ENCODE results near the gene ERN1.

Gene ERN1

GRCh38 chr17:64138441-64138840 lies 8.5 kb upstream of the ERN1 start (continued):
- no peak for TF ChIP-seq ZSCAN23 (tag by site-specific recombination; IDR thresholded peaks at IDR 0.05)
- no peak for TF ChIP-seq ZNF549 (tag by site-specific recombination; IDR thresholded peaks at IDR 0.05)
- no peak for TF ChIP-seq ZNF544 (tag by site-specific recombination; IDR thresholded peaks at IDR 0.05)

GRCh38 chr17:64135000-64135399 lies 5.1 kb upstream of the ERN1 start:
- Histone ChIP-seq H3K9me3 (ENCODE audit: control insufficient read depth, insufficient read depth, low read depth, low read length) (no peaks in the 10 kb centered on the region), H3K36me3 (ENCODE audit: control insufficient read depth in 2 of 2, insufficient read depth in 1 of 2, low read length in 2 of 2) (no peaks in the 10 kb centered on the region), H3K4me3 (ENCODE audit: low read depth, low read length) (no peak overlapping the region), H3K27ac (ENCODE audit: extremely low read depth, low read depth, low read length) (no peak overlapping the region), H3K4me1 (ENCODE audit: control insufficient read depth, insufficient read depth, low read length) (no peaks in the 10 kb centered on the region)
- ChIA-PET POLR2A (interaction anchor here (0.8 to 2.2 kb wide), 2 partner anchors 11 to 232 kb away, joined by 3 to 14 read pairs; no protein-coding TSS in a partner anchor), CTCF (interaction anchor here (1.1 to 9.9 kb wide), 9 partner anchors 11 to 181 kb away, joined by 3 to 295 read pairs (median 16); no protein-coding TSS in a partner anchor)
- TF ChIP-seq ZNF561 (tag by site-specific recombination; IDR thresholded peaks at IDR 0.05; ENCODE audit: borderline replicate concordance) (no peak), ZNF549 (tag by site-specific recombination; IDR thresholded peaks at IDR 0.05) (no peak), ZNF580 (tag by site-specific recombination; IDR thresholded peaks at IDR 0.05) (no peak), ZNF335 (tag by site-specific recombination; conservative IDR thresholded peaks at IDR 0.05) (no peak), ZNF621 (tag by site-specific recombination; IDR thresholded peaks at IDR 0.05) (no peak), KLF8 (tag by site-specific recombination; IDR thresholded peaks at IDR 0.05) (no peak), KLF10 (tag by site-specific recombination; IDR thresholded peaks at IDR 0.05) (no peak), ZNF768 (tag by site-specific recombination; IDR thresholded peaks at IDR 0.05) (no peak), ZNF624 (tag by site-specific recombination; IDR thresholded peaks at IDR 0.05) (no peak), PRDM4 (tag by site-specific recombination; IDR thresholded peaks at IDR 0.05) (no peak), SCRT2 (tag by site-specific recombination; IDR thresholded peaks at IDR 0.05) (no peak)
- TF ChIP-seq, protein P1, sequence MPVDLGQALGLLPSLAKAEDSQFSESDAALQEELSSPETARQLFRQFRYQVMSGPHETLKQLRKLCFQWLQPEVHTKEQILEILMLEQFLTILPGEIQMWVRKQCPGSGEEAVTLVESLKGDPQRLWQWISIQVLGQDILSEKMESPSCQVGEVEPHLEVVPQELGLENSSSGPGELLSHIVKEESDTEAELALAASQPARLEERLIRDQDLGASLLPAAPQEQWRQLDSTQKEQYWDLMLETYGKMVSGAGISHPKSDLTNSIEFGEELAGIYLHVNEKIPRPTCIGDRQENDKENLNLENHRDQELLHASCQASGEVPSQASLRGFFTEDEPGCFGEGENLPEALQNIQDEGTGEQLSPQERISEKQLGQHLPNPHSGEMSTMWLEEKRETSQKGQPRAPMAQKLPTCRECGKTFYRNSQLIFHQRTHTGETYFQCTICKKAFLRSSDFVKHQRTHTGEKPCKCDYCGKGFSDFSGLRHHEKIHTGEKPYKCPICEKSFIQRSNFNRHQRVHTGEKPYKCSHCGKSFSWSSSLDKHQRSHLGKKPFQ (tag by site-specific recombination; IDR thresholded peaks at IDR 0.05): no peak
- TF ChIP-seq, protein P2, sequence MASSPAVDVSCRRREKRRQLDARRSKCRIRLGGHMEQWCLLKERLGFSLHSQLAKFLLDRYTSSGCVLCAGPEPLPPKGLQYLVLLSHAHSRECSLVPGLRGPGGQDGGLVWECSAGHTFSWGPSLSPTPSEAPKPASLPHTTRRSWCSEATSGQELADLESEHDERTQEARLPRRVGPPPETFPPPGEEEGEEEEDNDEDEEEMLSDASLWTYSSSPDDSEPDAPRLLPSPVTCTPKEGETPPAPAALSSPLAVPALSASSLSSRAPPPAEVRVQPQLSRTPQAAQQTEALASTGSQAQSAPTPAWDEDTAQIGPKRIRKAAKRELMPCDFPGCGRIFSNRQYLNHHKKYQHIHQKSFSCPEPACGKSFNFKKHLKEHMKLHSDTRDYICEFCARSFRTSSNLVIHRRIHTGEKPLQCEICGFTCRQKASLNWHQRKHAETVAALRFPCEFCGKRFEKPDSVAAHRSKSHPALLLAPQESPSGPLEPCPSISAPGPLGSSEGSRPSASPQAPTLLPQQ (tag by site-specific recombination; IDR thresholded peaks at IDR 0.05): no peak

DNA sequence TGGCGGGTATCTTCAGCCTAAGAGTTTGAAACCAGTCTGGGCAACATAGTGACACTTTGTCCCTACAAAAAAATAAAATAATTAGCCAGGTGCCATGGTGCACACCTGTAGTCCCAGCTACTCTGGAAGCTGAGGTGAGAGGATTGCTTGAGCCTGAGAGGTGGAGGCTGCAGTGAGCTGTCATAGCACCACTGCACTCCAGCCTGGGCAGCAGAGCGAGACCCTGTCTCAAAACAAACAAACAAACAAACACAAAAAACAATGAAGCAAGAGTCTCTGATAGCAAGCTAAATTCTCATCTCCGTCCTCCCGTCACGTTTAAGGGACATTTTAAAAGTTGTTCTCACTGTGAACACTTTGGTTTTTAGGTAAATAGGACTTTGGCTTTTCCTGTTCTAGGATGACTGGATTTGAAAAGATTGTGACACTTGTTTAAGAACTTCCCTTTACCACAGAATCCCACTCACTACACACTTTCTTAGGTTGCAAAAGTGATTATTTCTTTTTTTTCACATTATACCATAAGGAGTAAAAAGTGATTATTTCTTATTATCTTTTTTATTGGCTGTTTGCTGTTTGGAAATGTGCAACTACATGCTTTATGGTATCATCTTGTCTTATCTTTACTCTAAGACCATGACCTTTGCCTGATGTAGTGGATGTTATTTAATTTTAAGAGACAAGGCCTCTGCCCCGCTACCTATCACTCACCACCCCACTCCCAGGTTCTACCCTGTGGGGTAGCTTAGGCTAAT lies 4.4 kb upstream of the ERN1 start:
- Histone ChIP-seq H3K36me3 (ENCODE audit: control insufficient read depth in 2 of 2, insufficient read depth in 1 of 2, low read length in 2 of 2) (no peaks in the 10 kb centered on the region), H3K27ac (ENCODE audit: extremely low read depth, low read depth, low read length) (no peak overlapping the region), H3K4me1 (ENCODE audit: control insufficient read depth, insufficient read depth, low read length) (no peaks in the 10 kb centered on the region), H3K9me3 (ENCODE audit: control insufficient read depth, insufficient read depth, low read depth, low read length) (no peaks in the 10 kb centered on the region), H3K4me3 (ENCODE audit: low read depth, low read length) (no peak overlapping the region)
- POLR2A ChIA-PET: interaction anchor here (0.8 to 2.2 kb wide), 4 partner anchors 12 to 231 kb away, joined by 3 to 14 read pairs (median 3); no protein-coding TSS in a partner anchor
- TF ChIP-seq TCF7L2 (IDR thresholded peaks at IDR 0.05; ENCODE audit: borderline replicate concordance, low read depth, low read length): no peak
- TF ChIP-seq ZBTB49 (tag by site-specific recombination; IDR thresholded peaks at IDR 0.05; ENCODE audit: low read depth): no peak
- no peak for TF ChIP-seq ZNF747 (tag by site-specific recombination; IDR thresholded peaks at IDR 0.05)
- TF ChIP-seq ZNF140 (tag by site-specific recombination; IDR thresholded peaks at IDR 0.05): no peak
- no peak for TF ChIP-seq PRDM1 (tag by site-specific recombination; IDR thresholded peaks at IDR 0.05)
- TF ChIP-seq BCL11B (tag by site-specific recombination; IDR thresholded peaks at IDR 0.05; ENCODE audit: low read depth): no peak
- no peak for TF ChIP-seq ZNF121 (tag by site-specific recombination; IDR thresholded peaks at IDR 0.05)
- TF ChIP-seq ZNF211 (tag by site-specific recombination; IDR thresholded peaks at IDR 0.05; ENCODE audit: low read depth): no peak
- no peak for TF ChIP-seq ZNF184 (tag by site-specific recombination; IDR thresholded peaks at IDR 0.05)
- CTCF ChIA-PET: interaction anchor here (0.6 to 9.9 kb wide), 65 partner anchors 10 to 413 kb away, joined by 3 to 295 read pairs (median 4); partner anchors contain the start of genes CSHL1 and GH1

Data from HEK293 (cell line).